ENCODE measurements around the gene SLAIN1. TPM values are rescaled to one million over a fixed set of nuclear protein-coding genes. Genes with fewer than 3 reads are reported as not detected.

The SLAIN1 gene
- total RNA-seq, 4 donors from 2014 or later = 1.5 to 33.0 (median 3.8) TPM

- TF ChIP-seq POLR2A (IDR thresholded peaks at IDR 0.05) (no peak), CTCF (IDR thresholded peaks at IDR 0.05) (no peak)
- Histone ChIP-seq H3K27ac (no peak overlapping the region), H3K36me3 (no peaks in the 10 kb centered on the region), H3K4me3 (no peak overlapping the region), H3K4me1 (no peaks in the 10 kb centered on the region), H3K9me3 (no peaks in the 10 kb centered on the region), H3K27me3 (no peaks in the 10 kb centered on the region)
- DNase-seq = no peak
Observed at GRCh38 chr13:77740097-77740735, 42.7 kb downstream of the SLAIN1 start.

GRCh38 chr13:77740931-77741596, 43.6 kb downstream of the SLAIN1 start:
- no peaks in the 10 kb centered on the region for H3K4me1 ChIP-seq
- H3K4me3 ChIP-seq = no peak overlapping the region
- no peak for DNase-seq
- H3K36me3 ChIP-seq = no peaks in the 10 kb centered on the region
- H3K9me3 ChIP-seq = no peaks in the 10 kb centered on the region
- TF ChIP-seq CTCF (IDR thresholded peaks at IDR 0.05) = no peak
- no peak for TF ChIP-seq POLR2A (IDR thresholded peaks at IDR 0.05)
- H3K27me3 ChIP-seq = no peaks in the 10 kb centered on the region
- H3K27ac ChIP-seq = no peak overlapping the region

GRCh38 chr13:77741597-77741972, 44.1 kb downstream of the SLAIN1 start:
- Histone ChIP-seq H3K27ac (no peak overlapping the region), H3K4me1 (no peaks in the 10 kb centered on the region), H3K27me3 (no peaks in the 10 kb centered on the region), H3K36me3 (no peaks in the 10 kb centered on the region), H3K4me3 (no peak overlapping the region), H3K9me3 (no peaks in the 10 kb centered on the region)
- no peak for DNase-seq
- TF ChIP-seq CTCF (IDR thresholded peaks at IDR 0.05) = no peak
- TF ChIP-seq POLR2A (IDR thresholded peaks at IDR 0.05) = no peak

- Histone ChIP-seq H3K27ac (no peak overlapping the region), H3K4me1 (no peaks in the 10 kb centered on the region), H3K36me3 (no peaks in the 10 kb centered on the region), H3K27me3 (no peaks in the 10 kb centered on the region), H3K4me3 (no peak overlapping the region), H3K9me3 (no peaks in the 10 kb centered on the region)
- TF ChIP-seq POLR2A (IDR thresholded peaks at IDR 0.05) (no peak), CTCF (IDR thresholded peaks at IDR 0.05) (no peak)
- DNase-seq = no peak
Observed at GRCh38 chr13:77742801-77743200, 45.3 kb downstream of the SLAIN1 start.

GRCh38 chr13:77745784-77746183, 48.3 kb downstream of the SLAIN1 start:
- Histone ChIP-seq H3K27me3 (no peaks in the 10 kb centered on the region), H3K36me3 (no peaks in the 10 kb centered on the region), H3K4me1 (no peaks in the 10 kb centered on the region), H3K9me3 (no peaks in the 10 kb centered on the region), H3K4me3 (no peak overlapping the region), H3K27ac (no peak overlapping the region)
- DNase-seq = no peak
- TF ChIP-seq CTCF (IDR thresholded peaks at IDR 0.05) (no peak), POLR2A (IDR thresholded peaks at IDR 0.05) (no peak)

Measured in Peyer's patch (tissue), 4 donors.